H1 (cell line): Measurements from ENCODE around the gene GALNT17. TPM values are rescaled to one million over a fixed set of nuclear protein-coding genes. Genes with fewer than 3 reads are reported as not detected.
A peak's percentile ranks its signal among the peaks of the same experiment; 100 is the strongest.

Experiments
- CTCF ChIA-PET: fragments of 300-600 bp; sonication (Branson Sonifier 250); formaldehyde crosslinking; loops from one replicate; lab custom pipeline; 2021; ENCODE audit not compliant: partially characterized antibody; lab: Charles Lee
- POLR2A ChIA-PET: fragments of 300-600 bp; sonication (Branson Sonifier 250); formaldehyde crosslinking; loops from one replicate; lab custom pipeline; 2021; ENCODE audit warnings: inconsistent platforms; ENCODE audit not compliant: partially characterized antibody; lab: Charles Lee
- DNase-seq, 2 experiments: peaks; one replicate each; pipeline versions ENCODE4 v3.0.0 to v3.0.0-alpha.2; 2010 to 2022; ENCODE audit warnings: low spot score in 2 of 2, low read depth in 1 of 2, mixed read lengths in 1 of 2
- FAIRE-seq: peaks from 2 replicates; lab custom pipeline; 2011; peaks lifted over from hg19 to GRCh38; lab: Jason Lieb, UNC
- H2AFZ ChIP-seq: 2 replicates; pipeline ENCODE4 v1.8.1; 2012; ENCODE audit warnings: low read length, inconsistent platforms
- H2AK5ac ChIP-seq: 2 replicates; pipeline ENCODE4 v1.6.1; 2013; ENCODE audit warnings: low read depth, low read length
- H2BK120ac ChIP-seq: replicated peaks from 2 replicates; pipeline ENCODE3; 2013; ENCODE audit warnings: low read depth, low read length, inconsistent platforms
- H2BK12ac ChIP-seq: 2 replicates; pipeline ENCODE4 v1.6.1; 2013; ENCODE audit warnings: low read depth, low read length
- H2BK15ac ChIP-seq: 2 replicates; pipeline ENCODE4 v1.6.1; 2013; ENCODE audit warnings: low read length
- H2BK20ac ChIP-seq: 2 replicates; pipeline ENCODE4 v1.6.1; 2013; ENCODE audit warnings: low read length
- H2BK5ac ChIP-seq: 2 replicates; pipeline ENCODE4 v1.6.1; 2013; ENCODE audit warnings: low read depth, low read length
- H3K14ac ChIP-seq: 2 replicates; pipeline ENCODE4 v1.6.1; 2013; ENCODE audit warnings: inconsistent platforms; ENCODE audit not compliant: insufficient read length
- H3K18ac ChIP-seq: 2 replicates; pipeline ENCODE4 v1.6.1; 2013; ENCODE audit warnings: low read length; ENCODE audit errors: extremely low read depth
- H3K23ac ChIP-seq: 2 replicates; pipeline ENCODE4 v1.6.1; 2013; ENCODE audit warnings: inconsistent platforms; ENCODE audit not compliant: insufficient read length
- H3K23me2 ChIP-seq: 2 replicates; pipeline ENCODE4 v1.6.1; 2013; ENCODE audit warnings: low read depth, low read length
- H3K27ac ChIP-seq: 2 replicates; pipeline ENCODE4 v1.6.1; 2011; ENCODE audit warnings: low read depth, low read length, inconsistent platforms
- H3K27me3 ChIP-seq, 4 experiments: replicated peaks in 1 of 4; 1 replicate in 1 of 4; 2 replicates in 3 of 4; pipeline versions ENCODE4 v1.6.1 to v1.8.1; 2011 to 2013; ENCODE audit warnings: low read length in 3 of 4, mild to moderate bottlenecking in 3 of 4, inconsistent platforms in 2 of 4, mixed read lengths in 2 of 4, moderate library complexity in 1 of 4; ENCODE audit not compliant: control insufficient read depth in 3 of 4, insufficient read depth in 3 of 4; ENCODE audit errors: extremely low read depth in 1 of 4
- H3K36me3 ChIP-seq, 4 experiments: 2 replicates each; pipeline versions ENCODE4 v1.6.1 to v1.8.1; 2011 to 2013; ENCODE audit warnings: mild to moderate bottlenecking in 4 of 4, low read length in 3 of 4, moderate library complexity in 2 of 4, control low read depth in 1 of 4, inconsistent platforms in 1 of 4; ENCODE audit not compliant: insufficient read depth in 4 of 4, control insufficient read depth in 2 of 4
- H3K4ac ChIP-seq: replicated peaks from 2 replicates; pipeline ENCODE3; 2013; ENCODE audit warnings: low read length, low read depth, mixed read lengths, inconsistent platforms; ENCODE audit not compliant: insufficient read length
- H3K4me1 ChIP-seq, 4 experiments: replicated peaks in 1 of 4; 1 replicate in 1 of 4; 2 replicates in 3 of 4; pipeline versions ENCODE4 v1.6.1 to v1.8.1; 2011 to 2013; ENCODE audit warnings: low read length in 3 of 4, inconsistent platforms in 2 of 4, mixed read lengths in 1 of 4; ENCODE audit not compliant: insufficient read depth in 4 of 4, control insufficient read depth in 3 of 4
- H3K4me2 ChIP-seq, 2 experiments: 2 replicates each; pipeline versions ENCODE4 v1.6.1 to v1.8.1; 2011 to 2013; ENCODE audit warnings: low read depth in 2 of 2, low read length in 2 of 2, control low read depth in 1 of 2, inconsistent platforms in 1 of 2, mild to moderate bottlenecking in 1 of 2; ENCODE audit not compliant: insufficient read depth in 1 of 2
- H3K4me3 ChIP-seq, 4 experiments: fragments of 200-600, 300-600 bp in 1 of 4; sonication (generic), shearing (Covaris generic), sonication (Bioruptor Twin) in 1 of 4; 2 replicates each; pipeline versions ENCODE4 v1.5.1 to v1.8.1; 2011 to 2016; ENCODE audit warnings: low read length in 4 of 4, low read depth in 3 of 4, control low read depth in 2 of 4, inconsistent platforms in 2 of 4, mild to moderate bottlenecking in 2 of 4, mixed read lengths in 1 of 4, moderate library complexity in 1 of 4; ENCODE audit not compliant: insufficient read depth in 2 of 4; ENCODE audit errors: extremely low read depth in 1 of 4
- H3K56ac ChIP-seq: replicated peaks from 2 replicates; pipeline ENCODE3; 2013; ENCODE audit warnings: low read depth, mild to moderate bottlenecking, mixed read lengths, low read length, inconsistent platforms; ENCODE audit not compliant: insufficient read length
- H3K79me1 ChIP-seq: 2 replicates; pipeline ENCODE4 v1.6.1; 2013; ENCODE audit warnings: low read depth, low read length, control low read depth
- H3K79me2 ChIP-seq, 2 experiments: 2 replicates each; pipeline versions ENCODE4 v1.6.1 to v1.8.1; 2012 to 2013; ENCODE audit warnings: low read length in 2 of 2, mild to moderate bottlenecking in 2 of 2, inconsistent platforms in 1 of 2; ENCODE audit not compliant: insufficient read depth in 2 of 2, control insufficient read depth in 1 of 2
- H3K9ac ChIP-seq, 4 experiments: replicated peaks in 1 of 4; 1 replicate in 1 of 4; 2 replicates in 3 of 4; pipeline versions ENCODE4 v1.6.1 to v1.8.1; 2011 to 2013; ENCODE audit warnings: low read depth in 3 of 4, low read length in 3 of 4, control low read depth in 2 of 4, mild to moderate bottlenecking in 2 of 4, moderate library complexity in 2 of 4, inconsistent platforms in 1 of 4; ENCODE audit errors: extremely low read depth in 1 of 4
- H3K9me3 ChIP-seq, 2 experiments: 2 replicates each; pipeline versions ENCODE4 v1.6.1 to v1.8.1; 2012 to 2013; ENCODE audit warnings: mild to moderate bottlenecking in 2 of 2, moderate library complexity in 2 of 2, control low read depth in 1 of 2, inconsistent platforms in 1 of 2, low read depth in 1 of 2, low read length in 1 of 2, mixed read lengths in 1 of 2; ENCODE audit not compliant: insufficient read depth in 2 of 2
- H4K20me1 ChIP-seq, 2 experiments: replicated peaks in 1 of 2; 2 replicates each; pipeline versions ENCODE3 to v1.8.1; 2011 to 2013; ENCODE audit warnings: inconsistent platforms in 2 of 2, low read length in 2 of 2, mild to moderate bottlenecking in 1 of 2; ENCODE audit not compliant: insufficient read depth in 2 of 2, control insufficient read depth in 1 of 2
- H4K5ac ChIP-seq: 2 replicates; pipeline ENCODE4 v1.6.1; 2013; ENCODE audit warnings: low read length, low read depth, mixed read lengths, inconsistent platforms; ENCODE audit not compliant: insufficient read length
- H4K8ac ChIP-seq: 2 replicates; pipeline ENCODE4 v1.8.0; 2013; ENCODE audit warnings: mild to moderate bottlenecking, moderate library complexity, low read length, inconsistent platforms; ENCODE audit not compliant: insufficient read depth; ENCODE audit errors: extremely low read depth
- H4K91ac ChIP-seq: replicated peaks from 2 replicates; pipeline ENCODE3; 2013; ENCODE audit warnings: low read length, mixed read lengths, inconsistent platforms; ENCODE audit not compliant: insufficient read length
- BACH1 ChIP-seq: IDR thresholded peaks from 2 replicates; pipeline ENCODE4 v1.6.1; 2012; ENCODE audit warnings: low read length, improper control_type of control experiment
- CTBP2 ChIP-seq: IDR thresholded peaks from 2 replicates; pipeline ENCODE4 v1.7.0; 2011; ENCODE audit warnings: borderline replicate concordance, mild to moderate bottlenecking, moderate library complexity, mixed read lengths, low read length; ENCODE audit not compliant: insufficient read depth, insufficient read length
- EGR1 ChIP-seq: IDR thresholded peaks from 2 replicates; pipeline ENCODE4 v1.6.1; 2011; ENCODE audit warnings: low read depth, low read length, borderline replicate concordance
- HDAC6 ChIP-seq: IDR thresholded peaks from one replicate; pipeline ENCODE4 v1.7.1; 2012; ENCODE audit warnings: low read depth, mild to moderate bottlenecking, inconsistent platforms, low read length, moderate library complexity
- NRF1 ChIP-seq: IDR thresholded peaks from 2 replicates; pipeline ENCODE4 v1.6.1; 2011; ENCODE audit warnings: mild to moderate bottlenecking, low read depth, low read length, improper control_type of control experiment
- PHF8 ChIP-seq: fragments of 200-600 bp; sonication (generic); conservative IDR thresholded peaks from 2 replicates; pipeline ENCODE4 v1.7.1; 2012; ENCODE audit warnings: low read depth, mild to moderate bottlenecking, inconsistent platforms, low read length, moderate library complexity
- SRF ChIP-seq: IDR thresholded peaks from 2 replicates; pipeline ENCODE4 v1.6.1; 2011; ENCODE audit warnings: mild to moderate bottlenecking, low read depth, low read length, moderate library complexity
- TAF7 ChIP-seq: optimal IDR thresholded peaks from 2 replicates; pipeline ENCODE3; 2011; ENCODE audit warnings: low read depth, mild to moderate bottlenecking, inconsistent platforms, low read length, moderate library complexity, borderline replicate concordance
- TBP ChIP-seq: IDR thresholded peaks from 2 replicates; pipeline ENCODE4 v1.6.1; 2011; ENCODE audit warnings: low read depth, low read length, improper control_type of control experiment
- TCF12 ChIP-seq: IDR thresholded peaks from 2 replicates; pipeline ENCODE4 v1.6.1; 2011; ENCODE audit warnings: low read depth, mild to moderate bottlenecking, low read length
- TEAD4 ChIP-seq: IDR thresholded peaks from 2 replicates; pipeline ENCODE4 v1.6.1; 2012; ENCODE audit warnings: low read depth, low read length, inconsistent platforms, mixed read lengths
- WGBS, 2 experiments: shearing (Covaris generic) in 1 of 2; methylation state at CpG; one replicate each; pipeline versions ENCODE4 v1.1.6 to v1.1.7; 2013 to 2015; ENCODE audit warnings: low lambda C conversion rate in 2 of 2, mixed read lengths in 2 of 2, inconsistent platforms in 1 of 2, low coverage in 1 of 2, missing lambda C conversion rate in 1 of 2; ENCODE audit not compliant: insufficient replicate concordance in 2 of 2, insufficient coverage in 1 of 2, insufficient read length in 1 of 2; ENCODE audit errors: extremely low coverage in 1 of 2, missing lambda C conversion rate in 1 of 2; 5-methylcytosine and 5-hydroxymethylcytosine counted together
- polyA plus RNA-seq, 7 experiments: library from polyadenylated mRNA; depleted of rRNA in 3 of 7; stranded (reverse) in 5 of 7; unstranded in 2 of 7; fragments of >200 nt in 5 of 7; fragments of 200-250 nt in 2 of 7; gene quantifications; 1 replicate in 5 of 7; 2 replicates in 1 of 7; 4 replicates in 1 of 7; pipeline versions ENCODE4 v1.2.1 to v1.2.3, GENCODE V29; 2011 to 2013; ENCODE audit warnings: missing spikeins in 2 of 7, mixed read lengths in 2 of 7
- total RNA-seq: library from RNA; stranded (reverse); fragmentation: NEBNext Ultra II Directional; extraction: Animal tissue kit (Norgen Biotek cat#: 25700); gene quantifications from 2 replicates; pipeline ENCODE4 v1.2.1, GENCODE V29; 2021

GALNT17 gene
- total and polyA plus RNA-seq, 2 of the 8 experiments (the other 6 are each of a cell fraction or from before 2014, with no cell fraction given): 37.7 to 47.0 TPM

DNA sequence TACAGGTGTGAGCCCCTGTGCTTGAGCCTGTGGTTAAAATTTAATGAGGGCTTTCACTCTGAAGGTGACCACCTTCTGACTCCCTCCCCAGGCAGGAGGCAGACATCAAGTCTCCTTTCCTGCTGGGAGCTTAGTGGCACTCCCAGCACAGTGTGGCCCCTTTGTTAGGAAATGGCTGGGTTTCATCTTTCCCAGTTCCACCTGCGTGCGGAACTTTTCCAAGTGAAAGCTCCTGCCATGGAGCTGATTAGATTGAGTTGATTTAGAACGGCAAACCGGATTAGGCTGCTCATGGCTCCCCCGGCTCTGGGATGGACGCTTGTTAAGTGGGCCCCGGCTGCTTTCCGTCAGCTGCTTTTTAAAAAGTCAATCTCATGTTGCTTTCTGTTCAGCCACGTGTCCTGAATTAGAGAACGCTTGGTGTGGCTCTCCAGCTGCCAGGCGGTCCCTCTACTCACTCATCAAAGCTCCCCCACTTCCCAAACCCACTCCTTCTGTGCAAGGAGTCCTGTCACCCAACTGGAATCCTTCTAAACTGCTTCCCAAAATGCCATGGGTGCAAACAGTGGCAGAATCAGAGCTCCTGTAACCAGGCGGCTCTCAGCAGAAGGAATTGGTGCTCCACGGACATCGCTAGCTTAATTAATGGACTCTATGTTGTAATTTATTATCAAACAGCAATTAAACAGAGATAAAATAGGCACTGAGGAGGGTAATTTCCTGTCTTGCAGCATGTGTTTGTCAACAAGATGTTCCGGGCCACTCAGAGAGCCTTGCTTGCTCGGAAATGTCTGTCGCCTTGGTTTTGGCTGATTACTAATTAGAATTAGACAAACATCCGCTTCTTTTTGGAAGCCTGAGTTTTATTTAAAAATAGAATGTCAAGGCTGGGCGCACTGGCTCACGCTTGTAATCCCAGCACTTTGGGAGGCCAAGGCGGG is 551.2 kb downstream of the GALNT17 start:
- H3K18ac ChIP-seq: peak overlapping the region; percentile 60
- H3K56ac ChIP-seq: no peak overlapping the region
- H3K27me3 ChIP-seq: no peaks in the 10 kb centered on the region
- H2AK5ac ChIP-seq: no peak overlapping the region
- H4K8ac ChIP-seq: peak overlapping the region; percentile 5
- H3K79me2 ChIP-seq: no peaks in the 10 kb centered on the region
- H3K4me1 ChIP-seq: peaks cover 0 to 9% (median 5%) of the 10 kb centered on the region in 4 experiments; a peak in 5 of 7 replicates
- no peak overlapping the region for H3K4me3 ChIP-seq
- no peaks in the 10 kb centered on the region for H3K79me1 ChIP-seq
- peak overlapping the region in 1 of 4 experiments; percentile 45; a peak in 2 of 7 replicates for H3K9ac ChIP-seq
- H3K23me2 ChIP-seq: no peaks in the 10 kb centered on the region
- peak overlapping the region; percentile 2 for H2BK120ac ChIP-seq
- CTCF ChIA-PET: interaction anchor here (0.6 to 1.9 kb wide), 5 partner anchors 8 to 91 kb away, joined by 3 to 5 read pairs (median 3); no protein-coding TSS in a partner anchor
- peak overlapping the region; percentile 33 to 50; a peak in 3 of 4 replicates for H3K4me2 ChIP-seq
- 69% methylated on average over 21 of the region's 21 CpGs; no CpG with 5 or more reads in 1 of the 2 experiments for WGBS, 2 experiments
- no peak overlapping the region for H3K23ac ChIP-seq
- H4K20me1 ChIP-seq: no peaks in the 10 kb centered on the region
- POLR2A ChIA-PET: interaction anchor here (0.8 to 1.2 kb wide), 4 partner anchors 10 to 135 kb away, joined by 3 to 6 read pairs (median 4); no protein-coding TSS in a partner anchor
- DNase-seq: peak; percentile 13 to 53
- H2BK15ac ChIP-seq: no peak overlapping the region
- no peaks in the 10 kb centered on the region for H3K9me3 ChIP-seq
- H2BK12ac ChIP-seq: no peak overlapping the region
- H4K91ac ChIP-seq: no peak overlapping the region
- H3K14ac ChIP-seq: no peak overlapping the region
- no peak overlapping the region for H2AFZ ChIP-seq
- peak overlapping the region; percentile 30; the same call in 1 of the 2 replicates for H2BK5ac ChIP-seq
- peak overlapping the region; percentile 39 for H4K5ac ChIP-seq
- peak; percentile 79 for FAIRE-seq
- no peak overlapping the region for H3K27ac ChIP-seq
- H3K36me3 ChIP-seq: peaks cover 0 to 1% (median 0%) of the 10 kb centered on the region in 4 experiments; a peak in 2 of 8 replicates
- no peak overlapping the region for H3K4ac ChIP-seq
- H2BK20ac ChIP-seq: peak overlapping the region; percentile 68; the same call in 1 of the 2 replicates
- no peak; the same call in 1 of the 2 replicates for TF ChIP-seq TBP
- no peak for TF ChIP-seq TAF7
- no peak for TF ChIP-seq CTBP2
- no peak for TF ChIP-seq HDAC6
- no peak for TF ChIP-seq BACH1
- TF ChIP-seq PHF8: no peak
- TF ChIP-seq SRF: no peak
- no peak for TF ChIP-seq NRF1
- TF ChIP-seq TEAD4: 0 out of 2 replicates have a peak, but pooled peaks have one; percentile 10
- peak; percentile 78; the same call in 1 of the 2 replicates for TF ChIP-seq TCF12
- TF ChIP-seq EGR1: no peak
